GM18858 (cell line): Measurements from ENCODE around the gene SSTR3.

Source experiments
- ATAC-seq: cut with Tn5 transposase; IDR thresholded peaks from one replicate; pipeline ENCODE4 v1.9.1; 2021; ENCODE audit not compliant: unreplicated experiment

SSTR3 gene

GRCh38 chr22:37229805-37230672 is 17.8 kb upstream of the SSTR3 start:
- ATAC-seq, result no peak

GRCh38 chr22:37229012-37229804 is 16.9 kb upstream of the SSTR3 start:
- ATAC-seq, result no peak

DNA sequence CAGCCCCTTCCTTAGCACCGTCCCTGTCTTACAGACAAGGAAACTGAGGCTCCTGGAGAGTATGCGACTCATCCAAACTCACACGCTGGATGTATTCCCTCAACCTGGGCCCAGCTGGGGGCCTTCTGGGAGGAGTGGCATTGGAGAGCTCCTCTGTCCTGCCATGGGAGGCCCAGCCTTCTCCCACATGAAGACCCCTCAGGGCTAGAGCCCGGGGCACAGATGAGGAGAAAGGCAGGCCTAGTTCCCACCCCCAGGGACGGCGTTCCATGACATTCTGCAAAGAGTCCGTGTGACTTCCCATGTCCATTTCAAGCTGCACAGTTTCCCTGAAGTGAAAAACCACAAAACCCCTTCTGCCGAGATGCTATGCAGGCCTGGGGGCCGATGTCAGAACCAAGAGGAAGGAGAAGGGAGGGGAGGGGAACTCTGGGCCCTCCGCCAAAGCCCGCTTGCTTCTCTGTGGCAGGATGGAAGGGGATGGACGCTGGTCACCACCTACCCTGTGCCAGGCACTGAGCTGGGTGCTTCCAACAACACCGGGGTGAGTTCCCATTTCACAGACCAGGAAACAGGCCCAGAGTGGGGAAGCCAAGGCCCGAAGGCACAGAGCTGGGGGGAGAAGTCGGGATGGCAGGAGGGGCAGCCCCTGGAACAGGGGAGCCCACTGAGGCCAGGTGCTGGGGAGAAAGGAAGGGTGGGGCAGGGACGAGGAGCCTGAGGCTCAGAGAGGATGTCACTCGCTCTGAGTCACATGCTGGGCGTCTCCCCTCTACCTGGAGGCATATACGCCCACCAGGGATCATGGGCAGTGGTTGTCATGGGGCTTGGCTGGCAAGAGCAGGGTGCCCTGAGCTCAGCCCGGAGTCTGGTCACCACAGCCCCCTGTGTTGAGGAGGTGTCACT is 16.1 kb upstream of the SSTR3 start:
- ATAC-seq, result no peak

DNA sequence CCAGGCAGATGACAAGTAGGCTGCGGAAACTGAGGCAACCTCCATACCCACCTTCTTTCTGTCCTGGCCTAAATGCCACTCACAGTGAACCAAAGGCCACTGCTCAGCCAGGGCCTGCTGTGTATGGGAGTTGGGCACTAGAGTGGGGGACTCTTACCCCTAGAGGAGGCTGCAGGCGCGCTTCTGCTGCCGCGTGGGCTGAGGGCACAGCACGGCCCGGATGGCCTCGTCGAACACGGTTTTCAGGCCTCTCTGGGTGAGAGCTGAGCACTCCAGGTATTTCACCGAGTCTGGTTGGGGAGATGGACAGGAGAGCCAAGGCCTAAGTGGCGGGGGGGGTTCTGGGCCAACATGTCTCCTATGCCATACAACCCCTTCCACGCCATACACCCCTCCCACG is 14.2 kb upstream of the SSTR3 start:
- no peak for ATAC-seq

- ATAC-seq, result no peak
Measured at GRCh38 chr22:37226087-37226486, 13.8 kb upstream of the SSTR3 start.

DNA sequence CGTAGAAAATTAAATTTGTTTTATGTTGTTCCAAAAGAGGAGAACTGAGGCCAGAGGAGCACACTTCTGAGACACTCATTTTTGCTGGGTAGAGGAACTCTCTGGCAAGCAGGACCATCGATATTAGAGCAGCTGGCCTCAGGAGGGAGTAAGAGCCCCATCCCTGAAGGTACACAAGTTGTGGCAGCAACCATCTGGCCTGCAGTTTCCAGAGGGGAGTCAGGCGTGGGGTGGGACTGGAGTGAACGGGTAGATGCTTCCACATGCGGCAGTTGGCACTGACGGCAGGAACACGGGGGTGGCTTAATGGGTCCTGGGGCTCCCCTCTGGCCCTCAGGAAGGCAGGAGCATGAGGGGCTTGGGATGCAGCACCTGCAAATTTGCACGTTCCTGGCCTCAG is 13.2 kb upstream of the SSTR3 start:
- ATAC-seq, result no peak

DNA sequence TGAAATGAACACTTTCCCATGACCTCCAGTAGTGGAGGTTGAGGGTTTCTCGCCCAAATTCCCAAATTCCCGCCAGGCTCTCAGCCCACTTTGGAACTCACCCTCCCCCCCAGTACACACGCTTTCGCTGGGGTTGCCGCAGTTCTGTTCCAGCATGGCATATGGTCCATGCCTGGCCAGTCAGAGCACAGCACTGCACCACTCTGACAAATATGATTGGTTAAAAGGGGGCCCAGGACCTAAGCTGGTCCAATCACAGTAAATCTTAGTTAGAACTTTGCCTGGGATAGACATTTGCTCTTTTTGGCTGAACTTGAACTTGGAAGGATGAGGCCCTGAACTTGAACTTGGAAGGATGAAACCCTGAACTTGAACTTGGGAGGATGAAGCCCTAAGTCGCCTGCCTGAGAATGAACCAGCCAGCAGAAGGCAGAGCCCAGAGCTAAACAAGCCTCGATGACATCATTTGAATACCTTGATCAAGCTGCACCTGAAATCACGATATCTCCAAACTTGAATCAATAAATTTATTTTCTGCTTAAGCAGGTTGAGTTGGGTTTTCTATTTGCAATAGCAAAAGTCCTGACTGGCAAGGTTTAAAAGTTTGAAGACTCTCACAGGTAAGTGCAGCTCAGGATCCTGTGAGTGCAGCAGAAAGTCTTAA is 12.6 kb upstream of the SSTR3 start:
- no peak for ATAC-seq

GRCh38 chr22:37223965-37224551 is 11.8 kb upstream of the SSTR3 start:
- ATAC-seq, result no peak

GRCh38 chr22:37222440-37222971 is 10.2 kb upstream of the SSTR3 start:
- no peak for ATAC-seq

DNA sequence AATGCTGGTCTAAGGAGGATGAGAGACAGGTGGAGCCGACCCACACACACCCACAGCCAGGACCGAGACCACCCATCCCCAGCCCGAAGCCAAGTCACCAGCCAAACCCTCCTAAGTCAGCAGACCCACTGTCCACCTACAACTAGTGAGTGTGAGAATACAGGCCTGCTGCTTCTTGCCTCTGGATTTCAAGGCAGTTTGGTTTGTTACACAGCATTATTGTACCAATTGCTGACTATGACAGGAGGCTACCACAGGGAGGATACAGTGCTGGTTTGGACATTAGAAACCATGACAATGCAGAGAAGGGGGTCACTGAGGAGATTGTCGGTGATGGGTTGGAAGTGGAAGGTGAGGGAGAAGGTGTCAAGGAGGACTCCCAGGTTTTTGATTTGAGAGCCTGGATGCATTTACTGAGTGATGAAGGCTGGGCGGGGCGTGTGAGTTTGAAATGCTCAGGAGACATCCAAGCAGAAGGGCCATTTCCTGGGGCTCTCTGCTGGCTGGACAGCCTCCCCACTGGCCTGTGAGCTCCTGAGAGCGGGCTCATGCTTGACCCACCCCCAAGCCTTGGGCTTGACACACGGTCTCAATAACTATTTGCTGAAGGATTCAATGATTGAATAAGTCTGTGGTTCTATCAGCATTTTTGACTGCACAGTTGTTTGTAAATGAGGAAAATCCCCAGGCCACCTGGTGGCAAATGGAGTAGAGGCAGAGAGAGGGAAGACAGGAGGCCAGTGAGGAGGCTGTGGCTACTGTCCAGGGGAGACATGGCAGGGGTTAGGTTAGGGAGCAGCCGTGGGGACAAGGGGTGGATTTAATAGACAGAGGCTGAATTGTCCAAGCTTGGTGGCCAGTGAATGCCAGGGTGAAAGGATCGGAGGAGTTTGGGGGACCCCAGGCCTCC is 9.4 kb upstream of the SSTR3 start:
- ATAC-seq, result no peak

GRCh38 chr22:37220543-37220981 is 8.3 kb upstream of the SSTR3 start:
- ATAC-seq, result no peak

DNA sequence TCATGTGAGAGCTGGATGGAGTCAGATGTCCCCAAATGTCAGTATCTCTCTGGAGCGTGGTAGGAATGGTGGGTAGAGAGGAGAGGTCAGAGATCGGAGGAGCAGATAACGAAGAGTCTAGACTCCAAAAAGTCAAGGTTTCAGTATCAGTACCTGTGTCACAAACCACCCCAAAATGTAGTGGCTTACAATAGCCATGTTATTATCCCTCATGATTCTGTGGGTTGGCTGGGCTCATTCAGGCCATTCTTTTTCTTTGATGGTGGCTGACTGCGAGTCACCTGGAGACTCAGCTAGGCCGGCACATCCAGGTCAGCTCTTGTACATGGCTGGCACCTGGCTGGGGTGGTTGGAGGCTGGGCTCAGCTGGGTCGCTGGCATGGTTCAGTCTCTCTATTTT is 7.3 kb upstream of the SSTR3 start:
- ATAC-seq, result peak; percentile 6

- ATAC-seq, result peak; percentile 71
Measured at GRCh38 chr22:37218771-37219411, 6.6 kb upstream of the SSTR3 start.

DNA sequence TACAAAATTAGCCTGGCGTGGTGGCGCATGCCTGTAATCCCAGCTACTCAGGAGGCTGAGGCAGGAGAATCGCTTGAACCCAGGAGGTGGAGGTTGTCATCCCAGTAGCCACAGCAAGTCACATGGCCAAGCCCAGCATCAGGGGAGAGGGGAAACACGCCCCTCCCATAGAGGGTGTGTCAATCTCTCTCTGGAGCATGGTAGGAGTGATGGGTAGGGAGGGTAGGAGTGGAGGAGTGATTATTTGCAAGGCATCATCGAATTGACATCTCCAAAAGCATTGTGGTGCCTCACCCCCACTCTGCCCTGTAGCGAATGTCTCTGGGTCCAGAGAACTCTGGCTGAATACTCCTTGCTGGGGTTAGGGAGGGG is 6.1 kb upstream of the SSTR3 start:
- ATAC-seq, result no peak

DNA sequence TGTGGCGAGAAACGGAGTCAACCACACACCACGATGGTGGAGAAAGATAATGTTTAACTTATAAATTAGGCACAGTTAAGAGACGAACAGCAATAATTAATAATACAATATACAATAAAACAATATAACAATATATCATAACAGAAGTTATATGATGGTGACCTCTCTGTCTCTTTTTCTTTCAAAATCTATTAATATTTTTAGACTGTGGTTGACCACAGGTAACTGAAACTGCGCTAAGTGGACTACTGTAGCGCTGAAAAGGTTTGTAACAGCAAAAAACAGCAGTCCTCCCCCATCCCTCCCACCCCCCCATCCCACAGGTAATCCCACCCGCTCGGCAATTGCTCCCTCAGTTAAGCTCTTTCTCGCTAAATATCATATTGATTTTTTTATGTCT is 3.6 kb upstream of the SSTR3 start:
- ATAC-seq, result no peak

DNA sequence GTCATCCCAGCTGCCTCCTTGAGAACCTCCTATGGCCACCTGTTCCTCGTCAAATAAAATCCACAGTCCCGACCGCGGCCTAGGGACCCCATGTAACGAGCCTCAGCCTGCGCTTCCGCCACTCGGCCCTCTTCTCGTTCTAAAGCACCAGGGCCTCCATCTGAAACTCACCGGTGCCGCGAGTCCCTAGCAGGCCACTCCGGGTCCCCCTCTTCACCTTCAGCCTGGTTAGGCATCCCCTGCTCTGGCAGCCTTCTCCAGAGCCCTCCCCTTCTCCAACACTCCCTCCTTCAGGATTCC is 2.4 kb upstream of the SSTR3 start:
- no peak for ATAC-seq

DNA sequence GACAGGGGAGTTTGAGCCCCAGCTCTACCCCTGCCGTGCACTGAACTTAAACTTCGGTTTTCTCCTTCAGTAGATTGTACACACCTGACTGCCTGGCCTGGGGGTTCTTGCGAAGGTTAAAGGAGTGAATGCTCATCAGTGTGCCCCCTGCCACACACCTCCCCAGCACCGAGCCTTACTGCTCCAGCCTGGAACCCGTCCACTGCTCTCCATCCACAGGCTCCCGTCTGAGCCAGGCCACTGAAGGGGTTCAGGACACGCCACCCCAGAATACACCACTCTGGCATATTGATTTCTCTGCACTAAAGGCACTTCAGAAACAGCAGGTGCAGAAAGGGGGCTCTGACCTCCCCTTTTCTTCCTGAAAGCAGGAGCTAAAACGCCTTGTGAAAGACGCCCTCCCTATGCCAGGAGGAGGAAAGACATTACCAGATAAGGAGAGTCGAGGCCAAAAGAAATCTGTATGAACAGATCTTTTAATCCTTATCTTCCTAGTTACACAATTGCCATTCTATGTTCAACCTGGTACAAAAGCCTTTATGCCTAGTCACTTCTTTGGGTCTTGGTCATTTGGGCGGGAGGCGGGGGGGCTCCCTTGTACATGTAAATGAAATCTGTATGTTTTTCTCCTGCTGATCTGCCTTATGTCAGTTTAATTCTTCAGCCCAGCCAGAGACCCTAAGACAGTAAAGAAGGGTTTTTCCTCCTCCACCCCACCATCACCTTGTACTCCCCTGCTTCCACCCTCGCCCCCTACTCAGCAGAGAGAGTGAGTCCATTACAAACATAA is 1.9 kb upstream of the SSTR3 start:
- ATAC-seq, result no peak
